ES-I3 (cell line): ENCODE data around the gene PIK3R3.
"Not testable (repeated sequence)": the region's sequence is repeated elsewhere in the genome, so short reads cannot be mapped to it uniquely, and the experiment has no call there.

Source experiments
- H3K36me3 ChIP-seq: 2 replicates; pipeline ENCODE4 v1.6.1; 2013; ENCODE audit warnings: mild to moderate bottlenecking, low read length, control low read depth, moderate library complexity; ENCODE audit not compliant: insufficient read depth
- H3K4me1 ChIP-seq: 2 replicates; pipeline ENCODE4 v1.6.1; 2013; ENCODE audit warnings: mild to moderate bottlenecking, control low read depth, low read length; ENCODE audit not compliant: insufficient read depth
- H3K9ac ChIP-seq: 2 replicates; pipeline ENCODE4 v1.6.1; 2013; ENCODE audit warnings: low read depth, mild to moderate bottlenecking, low read length, moderate library complexity
- H3K9me3 ChIP-seq: 2 replicates; pipeline ENCODE4 v1.6.1; 2013; ENCODE audit warnings: mild to moderate bottlenecking, low read length, moderate library complexity; ENCODE audit not compliant: control insufficient read depth, insufficient read depth

Gene PIK3R3

DNA sequence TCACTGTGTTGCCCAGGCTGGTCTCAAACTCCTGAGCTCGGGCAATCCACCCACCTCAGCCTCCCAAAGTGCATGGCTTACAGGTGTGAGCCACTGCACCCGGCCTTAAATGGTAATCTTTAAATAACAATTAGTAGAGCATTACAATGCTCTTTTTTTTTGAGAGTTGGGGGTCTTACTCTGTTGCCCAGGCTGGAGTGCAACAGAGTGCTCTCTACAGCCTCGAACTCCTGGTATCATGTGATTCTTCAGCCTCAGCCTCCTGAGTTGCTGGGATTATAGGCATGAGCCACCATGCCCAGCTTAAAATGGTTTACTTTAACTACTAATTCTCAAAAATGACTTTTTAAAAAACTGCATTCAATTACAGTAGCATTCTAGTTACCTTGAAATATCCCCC lies 52.2 kb downstream of the PIK3R3 start:
- Histone ChIP-seq H3K4me1 (no peaks in the 10 kb centered on the region), H3K36me3 (no peaks in the 10 kb centered on the region)

DNA sequence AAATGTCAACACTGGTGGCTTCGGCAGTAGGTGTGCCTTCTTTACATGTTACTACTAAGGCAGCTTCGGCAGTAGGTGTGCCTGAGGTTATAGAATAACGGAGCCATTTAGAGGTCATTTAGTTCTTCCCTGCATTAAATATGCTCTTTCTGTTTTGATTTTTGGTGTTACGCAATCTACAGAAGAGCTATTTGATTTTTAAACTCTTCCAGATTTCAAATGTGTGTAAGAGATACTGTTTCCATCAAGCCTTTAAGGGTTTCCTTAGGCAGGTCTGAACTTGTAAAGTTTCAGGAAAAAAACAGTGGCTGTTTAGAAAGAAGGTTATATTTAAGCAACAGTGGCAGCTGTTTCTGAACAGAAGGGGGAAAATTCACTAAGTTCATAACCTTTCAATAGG lies 54.8 kb downstream of the PIK3R3 start:
- no peak overlapping the region for H3K9ac ChIP-seq
- H3K36me3 ChIP-seq = no peaks in the 10 kb centered on the region; the same call in 1 of the 2 replicates
- H3K4me1 ChIP-seq = no peaks in the 10 kb centered on the region
- H3K9me3 ChIP-seq = no peaks in the 10 kb centered on the region

More for the DNA sequence above, 52.2 kb downstream of the PIK3R3 start:
- no peak overlapping the region for H3K9ac ChIP-seq
- H3K9me3 ChIP-seq = no peaks in the 10 kb centered on the region

DNA sequence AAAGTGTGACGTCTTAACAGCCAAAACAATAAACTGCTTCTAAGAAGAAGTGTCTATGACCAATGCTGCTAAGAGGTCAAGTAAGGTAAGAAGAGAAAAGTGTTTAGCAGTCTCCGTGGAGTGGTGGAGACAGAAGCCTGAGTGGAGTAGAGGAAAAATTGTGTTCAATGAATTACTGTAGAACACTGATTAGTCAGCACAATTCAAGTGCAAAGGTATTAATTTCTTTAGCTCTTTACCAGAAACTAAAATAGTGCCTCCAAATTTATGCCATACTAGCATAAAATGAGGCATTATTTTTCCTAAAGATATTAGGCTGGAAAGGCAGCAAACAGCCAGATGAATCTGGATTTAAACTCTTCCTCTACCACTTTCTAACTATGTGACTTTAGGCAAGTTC lies 56.1 kb downstream of the PIK3R3 start:
- no peaks in the 10 kb centered on the region for H3K9me3 ChIP-seq
- no peak overlapping the region for H3K9ac ChIP-seq
- H3K36me3 ChIP-seq = no peaks in the 10 kb centered on the region; the same call in 1 of the 2 replicates
- H3K4me1 ChIP-seq = no peaks in the 10 kb centered on the region

DNA sequence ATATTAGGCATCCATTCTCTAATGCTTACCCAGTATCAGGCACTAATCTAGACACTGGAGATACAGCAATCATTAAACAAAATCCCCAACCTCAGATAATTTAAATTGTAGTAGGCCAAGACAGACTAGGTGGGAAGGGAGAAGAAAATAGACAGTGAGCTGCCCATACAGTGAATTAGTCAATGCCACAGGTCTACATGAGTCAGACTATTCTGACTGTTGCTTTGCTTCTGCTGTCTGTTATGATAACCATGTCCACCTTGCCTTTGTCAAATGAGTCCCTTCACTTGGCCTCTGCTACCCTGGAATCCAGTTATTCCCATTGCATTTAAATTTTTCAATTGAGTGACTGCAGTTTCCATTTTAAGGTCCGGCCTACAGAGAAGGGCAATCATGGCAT lies 59.5 kb downstream of the PIK3R3 start:
- H3K4me1 ChIP-seq = no peaks in the 10 kb centered on the region
- H3K36me3 ChIP-seq = no peaks in the 10 kb centered on the region; the same call in 1 of the 2 replicates
- no peak overlapping the region for H3K9ac ChIP-seq
- H3K9me3 ChIP-seq = no peaks in the 10 kb centered on the region

GRCh38 chr1:46070164-46070814 lies 62.1 kb downstream of the PIK3R3 start:
- Histone ChIP-seq H3K9ac (no peak overlapping the region), H3K4me1 (no peaks in the 10 kb centered on the region), H3K36me3 (no peaks in the 10 kb centered on the region; the same call in 1 of the 2 replicates), H3K9me3 (no peaks in the 10 kb centered on the region)

GRCh38 chr1:46068525-46068924 lies 63.9 kb downstream of the PIK3R3 start:
- Histone ChIP-seq H3K9ac (no peak overlapping the region), H3K4me1 (no peaks in the 10 kb centered on the region), H3K9me3 (no peaks in the 10 kb centered on the region), H3K36me3 (no peaks in the 10 kb centered on the region; the same call in 1 of the 2 replicates)

- no peak overlapping the region for H3K9ac ChIP-seq
- H3K36me3 ChIP-seq = no peaks in the 10 kb centered on the region
- no peaks in the 10 kb centered on the region for H3K9me3 ChIP-seq
- H3K4me1 ChIP-seq = no peaks in the 10 kb centered on the region
These were observed 64.8 kb downstream of the PIK3R3 start for GRCh38 chr1:46067652-46068051.

DNA sequence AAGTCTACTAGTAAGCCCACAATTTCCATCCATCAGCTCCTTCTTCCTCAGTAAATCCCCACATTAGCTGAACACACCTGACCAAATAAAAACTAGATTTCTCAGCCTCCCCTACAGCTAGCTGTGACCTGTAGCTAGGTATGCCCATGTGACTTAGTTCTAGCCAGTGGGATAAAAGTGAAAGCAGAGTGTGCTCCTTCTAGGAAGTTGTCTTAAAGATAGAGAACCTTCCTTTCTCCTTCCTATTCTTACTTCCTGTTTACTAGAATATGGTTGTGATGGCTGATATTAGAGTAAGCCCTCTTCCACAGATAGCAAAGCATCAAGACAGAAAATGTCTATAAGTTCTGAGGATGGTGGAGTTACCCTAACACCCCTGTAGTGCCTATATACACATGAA lies 67.0 kb downstream of the PIK3R3 start:
- H3K9me3 ChIP-seq = no peaks in the 10 kb centered on the region
- H3K36me3 ChIP-seq = no peaks in the 10 kb centered on the region
- H3K4me1 ChIP-seq = no peaks in the 10 kb centered on the region
- no peak overlapping the region for H3K9ac ChIP-seq

DNA sequence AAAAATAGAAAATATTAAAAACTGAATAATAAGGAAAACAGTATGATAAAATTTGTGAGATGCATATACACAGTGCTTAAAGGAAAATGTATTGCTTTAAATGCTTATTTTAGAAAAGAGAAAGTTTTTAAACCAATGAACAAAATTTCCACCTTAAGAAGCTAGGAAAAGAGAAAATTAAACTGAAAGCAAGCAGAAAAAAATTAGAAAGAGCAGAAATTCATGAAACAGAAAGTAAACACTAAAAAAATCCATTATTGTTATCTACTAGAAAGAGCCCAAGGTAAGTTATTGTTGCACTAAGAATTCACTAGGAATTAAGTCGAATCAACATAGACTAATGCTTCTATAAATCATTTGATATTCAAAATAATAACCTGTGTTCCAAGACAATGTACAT lies 67.7 kb downstream of the PIK3R3 start:
- Histone ChIP-seq H3K36me3 (no peaks in the 10 kb centered on the region), H3K4me1 (no peaks in the 10 kb centered on the region), H3K9me3 (no peaks in the 10 kb centered on the region), H3K9ac (no peak overlapping the region)

DNA sequence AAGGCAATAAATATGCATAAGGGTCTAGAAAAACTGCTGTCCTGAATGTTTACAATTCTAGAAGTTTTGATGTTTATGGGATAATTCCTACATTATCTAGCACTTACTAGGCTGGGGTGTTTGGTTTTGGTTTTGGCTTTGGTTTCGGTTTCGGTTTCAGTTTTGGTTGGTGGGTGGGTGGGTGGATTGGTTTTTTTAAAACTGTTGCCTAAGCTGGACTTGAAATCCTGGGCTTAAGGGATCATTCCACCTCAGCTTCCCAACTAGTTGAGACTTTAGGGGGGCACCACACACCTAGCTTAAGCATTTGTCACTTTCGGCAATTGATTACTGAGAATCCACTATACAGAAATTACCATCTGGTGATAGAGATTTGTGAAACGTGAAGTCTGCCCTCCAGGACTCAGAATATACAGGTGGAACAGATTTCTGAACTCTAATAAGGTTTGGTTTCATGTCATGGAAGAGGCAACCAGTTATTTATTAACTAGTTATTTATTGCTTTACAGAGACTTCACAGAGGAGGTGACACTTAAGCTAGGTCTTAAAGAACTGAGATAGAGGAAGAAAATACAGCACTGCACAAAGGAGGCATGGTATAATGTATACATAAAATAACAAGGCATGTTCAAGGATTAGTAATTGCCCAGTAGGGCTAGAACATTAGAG lies 69.6 kb downstream of the PIK3R3 start:
- Histone ChIP-seq H3K9me3 (no peaks in the 10 kb centered on the region), H3K9ac (no peak overlapping the region), H3K4me1 (no peaks in the 10 kb centered on the region), H3K36me3 (no peaks in the 10 kb centered on the region)

GRCh38 chr1:46061146-46061545 lies 71.3 kb downstream of the PIK3R3 start:
- Histone ChIP-seq H3K4me1 (no peaks in the 10 kb centered on the region), H3K36me3 (no peaks in the 10 kb centered on the region), H3K9me3 (no peaks in the 10 kb centered on the region), H3K9ac (no peak overlapping the region)

DNA sequence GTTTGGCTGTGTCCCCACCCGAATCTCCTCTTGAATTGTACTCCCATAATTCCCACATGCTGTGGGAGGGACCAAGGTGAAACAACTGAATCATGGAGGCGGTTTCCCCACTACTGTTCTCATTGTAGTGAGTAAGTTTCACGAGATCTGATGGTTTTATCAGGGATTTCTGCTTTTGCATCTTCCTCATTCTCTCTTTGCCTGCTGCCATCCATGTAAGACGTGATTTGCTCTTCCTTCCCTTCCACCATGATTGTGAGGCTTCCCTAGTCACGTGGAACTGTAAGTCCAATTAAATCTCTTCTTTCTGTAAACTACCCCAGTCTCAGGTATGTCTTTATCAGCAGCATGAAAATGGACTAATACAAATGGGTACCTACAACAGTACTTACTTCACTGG lies 73.5 kb downstream of the PIK3R3 start:
- Histone ChIP-seq H3K9me3 (no peaks in the 10 kb centered on the region), H3K9ac (no peak overlapping the region), H3K36me3 (no peaks in the 10 kb centered on the region), H3K4me1 (no peaks in the 10 kb centered on the region)

GRCh38 chr1:46057781-46058180 lies 74.6 kb downstream of the PIK3R3 start:
- Histone ChIP-seq H3K4me1 (no peaks in the 10 kb centered on the region), H3K9ac (no peak overlapping the region), H3K36me3 (no peaks in the 10 kb centered on the region), H3K9me3 (no peaks in the 10 kb centered on the region)

DNA sequence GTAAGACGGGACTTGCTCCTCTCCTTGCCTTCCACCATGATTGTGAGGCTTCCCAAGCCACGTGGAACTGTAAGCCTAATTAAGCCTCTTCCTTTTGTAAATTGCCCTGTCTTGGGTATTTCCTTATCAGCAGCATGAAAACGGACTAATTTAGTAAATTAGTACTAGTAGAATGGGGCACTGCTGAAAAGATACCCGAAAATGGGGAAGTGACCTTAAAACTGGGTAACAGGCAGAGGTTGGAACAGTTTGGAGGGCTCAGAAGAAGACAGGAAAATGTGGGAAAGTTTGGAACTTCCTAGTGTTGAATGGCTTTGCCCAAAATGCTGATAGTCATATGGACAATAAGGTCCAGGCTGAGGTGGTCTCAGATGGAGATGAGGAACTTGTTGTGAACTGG lies 75.2 kb downstream of the PIK3R3 start:
- not testable (repeated sequence) for H3K9me3 ChIP-seq, H3K36me3 ChIP-seq, H3K4me1 ChIP-seq, H3K9ac ChIP-seq

GRCh38 chr1:46056325-46056724 lies 76.1 kb downstream of the PIK3R3 start:
- H3K9me3 ChIP-seq = no peaks in the 10 kb centered on the region
- H3K4me1 ChIP-seq = no peaks in the 10 kb centered on the region
- H3K36me3 ChIP-seq = no peaks in the 10 kb centered on the region
- H3K9ac ChIP-seq = no peak overlapping the region
